Astrocyte (in vitro differentiated cells and primary cell): Measurements from ENCODE around the gene EP400.

Experiments used
- EZH2 ChIP-seq: IDR thresholded peaks from 2 replicates; pipeline ENCODE4 v1.6.1; 2012; ENCODE audit warnings: mild to moderate bottlenecking, low read length, inconsistent platforms; ENCODE audit not compliant: insufficient read depth
- TF ChIP-seq, protein P1 (sequence below): IDR thresholded peaks from 2 replicates; pipeline ENCODE4 v1.5.1; 2011; ENCODE audit warnings: low read depth, mild to moderate bottlenecking, inconsistent platforms, low read length, moderate library complexity; ENCODE audit not compliant: insufficient read depth

DNA sequence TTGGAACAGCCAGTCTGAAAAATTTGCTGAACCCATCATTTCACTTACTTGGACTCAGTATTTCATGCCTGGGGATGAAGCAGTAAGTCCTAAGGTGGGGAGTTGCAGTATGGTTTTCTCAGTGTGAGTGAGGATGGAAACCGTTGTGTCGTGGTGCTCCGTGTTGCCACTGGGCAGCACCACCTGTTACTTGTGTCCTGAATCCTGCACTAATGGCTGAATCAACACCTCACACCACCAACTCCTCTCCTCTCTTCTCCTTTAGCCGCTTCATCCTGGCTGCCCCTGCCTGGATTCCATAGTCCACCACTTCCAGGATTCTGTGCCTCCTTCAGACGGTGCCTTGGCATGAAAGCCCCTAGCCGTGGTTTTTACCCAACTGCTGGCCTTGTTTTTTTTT is 3.0 kb upstream of the EP400 start:
- TF ChIP-seq, protein P1, sequence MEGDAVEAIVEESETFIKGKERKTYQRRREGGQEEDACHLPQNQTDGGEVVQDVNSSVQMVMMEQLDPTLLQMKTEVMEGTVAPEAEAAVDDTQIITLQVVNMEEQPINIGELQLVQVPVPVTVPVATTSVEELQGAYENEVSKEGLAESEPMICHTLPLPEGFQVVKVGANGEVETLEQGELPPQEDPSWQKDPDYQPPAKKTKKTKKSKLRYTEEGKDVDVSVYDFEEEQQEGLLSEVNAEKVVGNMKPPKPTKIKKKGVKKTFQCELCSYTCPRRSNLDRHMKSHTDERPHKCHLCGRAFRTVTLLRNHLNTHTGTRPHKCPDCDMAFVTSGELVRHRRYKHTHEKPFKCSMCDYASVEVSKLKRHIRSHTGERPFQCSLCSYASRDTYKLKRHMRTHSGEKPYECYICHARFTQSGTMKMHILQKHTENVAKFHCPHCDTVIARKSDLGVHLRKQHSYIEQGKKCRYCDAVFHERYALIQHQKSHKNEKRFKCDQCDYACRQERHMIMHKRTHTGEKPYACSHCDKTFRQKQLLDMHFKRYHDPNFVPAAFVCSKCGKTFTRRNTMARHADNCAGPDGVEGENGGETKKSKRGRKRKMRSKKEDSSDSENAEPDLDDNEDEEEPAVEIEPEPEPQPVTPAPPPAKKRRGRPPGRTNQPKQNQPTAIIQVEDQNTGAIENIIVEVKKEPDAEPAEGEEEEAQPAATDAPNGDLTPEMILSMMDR = no peak
- TF ChIP-seq EZH2 = no peak
